WTC11 (cell line): Measurements from ENCODE around the gene OXER1. TPM values are rescaled to one million over a fixed set of nuclear protein-coding genes. Genes with fewer than 3 reads are reported as not detected.

ENCODE experiments used
- ATAC-seq: fragments of 200-7000 bp; cut with Tn5 transposase; 2 replicates; pipeline ENCODE4 v1.10.0; 2021; ENCODE audit warnings: mild to moderate bottlenecking, moderate library complexity
- CTCF ChIA-PET: fragments of 300-600 bp; sonication (Branson Sonifier 250); formaldehyde crosslinking; loops from one replicate; lab custom pipeline; 2021; ENCODE audit warnings: antibody characterized with exemption; lab: Charles Lee
- POLR2A ChIA-PET: fragments of 350-600 bp; sonication (Branson Sonifier 250); formaldehyde crosslinking; loops from one replicate; lab custom pipeline; 2021; ENCODE audit warnings: antibody characterized with exemption; lab: Charles Lee
- DNase-seq: peaks from one replicate; pipeline ENCODE4 v3.0.0; 2021; ENCODE audit warnings: low spot score
- H3K27ac Mint-ChIP-seq: 2 replicates; pipeline ENCODE4 v1.8.0; 2021; ENCODE audit warnings: mixed read lengths
- H3K27me3 Mint-ChIP-seq: 2 replicates; pipeline ENCODE4 v1.8.0; 2021; ENCODE audit warnings: low read depth, mild to moderate bottlenecking, moderate library complexity, mixed read lengths
- H3K36me3 Mint-ChIP-seq: 2 replicates; pipeline ENCODE4 v1.8.0; 2021; ENCODE audit warnings: mixed read lengths
- H3K4me1 Mint-ChIP-seq: 2 replicates; pipeline ENCODE4 v1.8.0; 2022; ENCODE audit warnings: mixed read lengths
- H3K4me3 Mint-ChIP-seq: 2 replicates; pipeline ENCODE4 v1.8.0; 2021; ENCODE audit warnings: mild to moderate bottlenecking, moderate library complexity, mixed read lengths
- H3K9me3 Mint-ChIP-seq: 2 replicates; pipeline ENCODE4 v1.8.0; 2021; ENCODE audit warnings: mixed read lengths
- ATF3 ChIP-seq: sonication (generic); formaldehyde crosslinking; conservative IDR thresholded peaks from 2 replicates; pipeline ENCODE4 v1.8.1; 2022; ENCODE audit warnings: mild to moderate bottlenecking, missing genetic modification reagents
- CBFB ChIP-seq: sonication (generic); formaldehyde crosslinking; IDR thresholded peaks from 2 replicates; pipeline ENCODE4 v1.8.1; 2022; ENCODE audit warnings: mild to moderate bottlenecking, low read depth, missing genetic modification reagents
- CDX4 ChIP-seq: fragments of 250-450 bp; sonication (Bioruptor Pico); IDR thresholded peaks from 2 replicates; pipeline ENCODE4 v1.9.0; 2021; ENCODE audit warnings: moderate library complexity, mild to moderate bottlenecking, inconsistent platforms, borderline replicate concordance
- E2F5 ChIP-seq: sonication (generic); formaldehyde crosslinking; IDR thresholded peaks from 2 replicates; pipeline ENCODE4 v1.8.1; 2022; ENCODE audit warnings: mild to moderate bottlenecking, moderate library complexity, missing genetic modification reagents
- ERG ChIP-seq: fragments of 250-450 bp; sonication (Bioruptor Pico); IDR thresholded peaks from 2 replicates; pipeline ENCODE4 v1.8.0; 2021; ENCODE audit warnings: mild to moderate bottlenecking
- ETV6 ChIP-seq: sonication (generic); formaldehyde crosslinking; IDR thresholded peaks from 2 replicates; pipeline ENCODE4 v1.8.1; 2022; ENCODE audit warnings: mild to moderate bottlenecking, missing genetic modification reagents
- GRHL2 ChIP-seq: fragments of 250-450 bp; sonication (Bioruptor Pico); IDR thresholded peaks from 2 replicates; pipeline ENCODE4 v1.8.0; 2022; ENCODE audit warnings: mild to moderate bottlenecking, moderate library complexity; ENCODE audit not compliant: insufficient replicate concordance, severe bottlenecking
- HMGXB4 ChIP-seq: sonication (generic); formaldehyde crosslinking; IDR thresholded peaks from 2 replicates; pipeline ENCODE4 v1.8.1; 2023; ENCODE audit warnings: mild to moderate bottlenecking, moderate library complexity, missing genetic modification reagents
- IRF1 ChIP-seq: sonication (generic); formaldehyde crosslinking; IDR thresholded peaks from 2 replicates; pipeline ENCODE4 v1.8.0; 2023; ENCODE audit warnings: missing genetic modification reagents
- IRF2 ChIP-seq: sonication (generic); formaldehyde crosslinking; IDR thresholded peaks from 2 replicates; pipeline ENCODE4 v1.8.0; 2022; ENCODE audit warnings: low read depth, missing genetic modification reagents, borderline replicate concordance
- JAZF1 ChIP-seq: fragments of 250-450 bp; sonication (Bioruptor Pico); IDR thresholded peaks from 2 replicates; pipeline ENCODE4 v1.9.0; 2021; ENCODE audit warnings: moderate library complexity, mild to moderate bottlenecking, inconsistent platforms
- MAX ChIP-seq: sonication (generic); formaldehyde crosslinking; IDR thresholded peaks from 2 replicates; pipeline ENCODE4 v1.8.0; 2022; ENCODE audit warnings: mild to moderate bottlenecking, missing genetic modification reagents
- NFE2L1 ChIP-seq: sonication (generic); formaldehyde crosslinking; IDR thresholded peaks from 2 replicates; pipeline ENCODE4 v1.8.1; 2023; ENCODE audit warnings: missing genetic modification reagents
- NR2C2 ChIP-seq: sonication (generic); formaldehyde crosslinking; IDR thresholded peaks from 2 replicates; pipeline ENCODE4 v1.8.0; 2022; ENCODE audit warnings: mild to moderate bottlenecking, missing genetic modification reagents
- PRDM15 ChIP-seq: sonication (generic); formaldehyde crosslinking; IDR thresholded peaks from 2 replicates; pipeline ENCODE4 v1.8.0; 2022; ENCODE audit warnings: missing genetic modification reagents
- PRRX2 ChIP-seq: fragments of 250-450 bp; sonication (Bioruptor Pico); IDR thresholded peaks from 2 replicates; pipeline ENCODE4 v1.8.0; 2021; ENCODE audit warnings: mild to moderate bottlenecking
- SMAD4 ChIP-seq: sonication (generic); formaldehyde crosslinking; IDR thresholded peaks from 2 replicates; pipeline ENCODE4 v1.8.0; 2022; ENCODE audit warnings: mild to moderate bottlenecking, missing genetic modification reagents
- TEAD4 ChIP-seq: sonication (generic); formaldehyde crosslinking; IDR thresholded peaks from 2 replicates; pipeline ENCODE4 v1.8.0; 2022; ENCODE audit warnings: mild to moderate bottlenecking, missing genetic modification reagents
- TP53 ChIP-seq: sonication (generic); formaldehyde crosslinking; IDR thresholded peaks from 2 replicates; pipeline ENCODE4 v1.8.1; 2023; ENCODE audit warnings: mild to moderate bottlenecking, missing genetic modification reagents
- ZNF396 ChIP-seq: fragments of 250-450 bp; sonication (Bioruptor Pico); IDR thresholded peaks from 2 replicates; pipeline ENCODE4 v1.8.0; 2021; ENCODE audit warnings: mild to moderate bottlenecking, moderate library complexity, borderline replicate concordance
- ZNF416 ChIP-seq: fragments of 250-450 bp; sonication (Bioruptor Pico); IDR thresholded peaks from 2 replicates; pipeline ENCODE4 v1.9.0; 2021; ENCODE audit warnings: mild to moderate bottlenecking, inconsistent platforms
- ZNF423 ChIP-seq: fragments of 250-450 bp; sonication (Bioruptor Pico); IDR thresholded peaks from 2 replicates; pipeline ENCODE4 v2.1.2; 2022; ENCODE audit warnings: mild to moderate bottlenecking, moderate library complexity
- ZNF512 ChIP-seq: sonication (generic); formaldehyde crosslinking; IDR thresholded peaks from 2 replicates; pipeline ENCODE4 v1.8.1; 2022; ENCODE audit warnings: missing genetic modification reagents, borderline replicate concordance
- total RNA-seq: library from RNA; stranded (reverse); gene quantifications from 3 replicates; pipeline ENCODE4 v1.2.3, GENCODE V29; 2021

OXER1 gene
- total RNA-seq, 1 experiment from 2014 or later, result 2.6 TPM

GRCh38 chr2:42809131-42809818 is 45.3 kb upstream of the OXER1 start:
- ATAC-seq, result no peak
- Mint-ChIP-seq H3K27me3 (peaks cover 7% of the 10 kb centered on the region), H3K4me1 (peaks cover 12% of the 10 kb centered on the region), H3K27ac (0 out of 2 replicates have a peak overlapping the region, but pooled peaks have one; percentile 27)
- no peak for TF ChIP-seq HMGXB4 (CRISPR knock-in tag)
- no peak for TF ChIP-seq CBFB (CRISPR knock-in tag)
- TF ChIP-seq TP53, result no peak
- no peak for TF ChIP-seq ZNF416 (CRISPR knock-in tag)
- no peak for TF ChIP-seq GRHL2 (CRISPR knock-in tag)
- no peak for TF ChIP-seq IRF2
- TF ChIP-seq CDX4 (CRISPR knock-in tag), result no peak
- no peak for TF ChIP-seq ZNF423 (CRISPR knock-in tag)
- TF ChIP-seq NFE2L1 (CRISPR knock-in tag), result no peak
- TF ChIP-seq ZNF512 (CRISPR knock-in tag), result no peak
- TF ChIP-seq PRDM15, result no peak
- no peak for TF ChIP-seq TEAD4
- TF ChIP-seq ATF3 (CRISPR knock-in tag), result no peak
- TF ChIP-seq, all 79 proteins: peak for 0
- peaks cover 16% of the 10 kb centered on the region for H3K9me3 Mint-ChIP-seq
- H3K4me3 Mint-ChIP-seq, result peak overlapping the region; percentile 65
- DNase-seq, result no peak
- CTCF ChIA-PET, result interaction anchor here (0.7 to 5.4 kb wide), 9 partner anchors 9 to 537 kb away, joined by 3 to 70 read pairs (median 3); partner anchors contain the start of gene HAAO
- POLR2A ChIA-PET, result interaction anchor here (1.3 to 2.5 kb wide), 3 partner anchors 9 to 17 kb away, joined by 3 to 15 read pairs (median 4); no protein-coding TSS in a partner anchor
- H3K36me3 Mint-ChIP-seq, result peaks cover 12% of the 10 kb centered on the region

GRCh38 chr2:42808301-42808700 is 44.4 kb upstream of the OXER1 start:
- peak overlapping the region; percentile 32; the same call in 1 of the 2 replicates for H3K4me3 Mint-ChIP-seq
- H3K36me3 Mint-ChIP-seq, result peaks cover 5% of the 10 kb centered on the region
- no peaks in the 10 kb centered on the region; the same call in 1 of the 2 replicates for H3K27me3 Mint-ChIP-seq
- ChIA-PET CTCF (no interaction called here), POLR2A (no interaction called here)
- H3K4me1 Mint-ChIP-seq, result peaks cover 12% of the 10 kb centered on the region
- no peak for ATAC-seq
- H3K27ac Mint-ChIP-seq, result 0 out of 2 replicates have a peak overlapping the region, but pooled peaks have one; percentile 7
- peaks cover 7% of the 10 kb centered on the region for H3K9me3 Mint-ChIP-seq
- no peak for DNase-seq
- TF ChIP-seq E2F5 (no peak), NR2C2 (no peak), IRF1 (CRISPR knock-in tag) (no peak), JAZF1 (no peak), IRF2 (no peak), SMAD4 (CRISPR knock-in tag) (no peak), ETV6 (CRISPR knock-in tag) (no peak), ERG (CRISPR knock-in tag) (no peak), PRRX2 (no peak), ATF3 (CRISPR knock-in tag) (no peak), ZNF396 (CRISPR knock-in tag) (no peak), MAX (CRISPR knock-in tag) (no peak)
